ENCODE data around the gene TOM1L2. TPM values are rescaled to one million over a fixed set of nuclear protein-coding genes. Genes with fewer than 3 reads are reported as not detected.

TOM1L2 gene
- total RNA-seq, 1 experiment from 2014 or later = 24.1 TPM

DNA sequence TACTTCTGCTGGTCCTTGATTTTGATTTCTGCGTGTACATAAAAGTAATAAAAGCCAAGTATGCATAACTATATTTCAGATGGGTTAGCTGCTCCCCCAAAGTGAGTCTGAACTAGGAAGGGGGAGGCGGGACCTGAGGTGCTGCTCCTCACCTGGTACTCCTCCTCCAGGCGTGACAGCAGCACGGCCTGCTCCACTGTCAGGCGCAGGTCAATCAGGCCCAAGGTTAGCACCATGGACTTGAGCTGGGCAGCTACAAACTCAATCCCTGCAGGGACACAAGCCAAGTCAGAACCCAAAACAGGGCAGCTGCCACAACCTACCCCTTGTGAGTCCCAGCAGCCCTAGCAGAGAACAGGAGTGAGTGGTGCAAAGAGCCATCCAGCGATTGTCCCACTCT, 48.8 kb upstream of the TOM1L2 start:
- no TSS peak for BruUV-seq (replicated peaks)
- TF ChIP-seq ELF1 (IDR thresholded peaks at IDR 0.05; ENCODE audit: borderline replicate concordance, low read depth) (no peak), RAD21 (IDR thresholded peaks at IDR 0.05; ENCODE audit: low read depth) (no peak), SP1 (IDR thresholded peaks at IDR 0.05; ENCODE audit: low read depth) (no peak), JUND (IDR thresholded peaks at IDR 0.05) (no peak), SRF (IDR thresholded peaks at IDR 0.05; ENCODE audit: low read depth) (no peak)

DNA sequence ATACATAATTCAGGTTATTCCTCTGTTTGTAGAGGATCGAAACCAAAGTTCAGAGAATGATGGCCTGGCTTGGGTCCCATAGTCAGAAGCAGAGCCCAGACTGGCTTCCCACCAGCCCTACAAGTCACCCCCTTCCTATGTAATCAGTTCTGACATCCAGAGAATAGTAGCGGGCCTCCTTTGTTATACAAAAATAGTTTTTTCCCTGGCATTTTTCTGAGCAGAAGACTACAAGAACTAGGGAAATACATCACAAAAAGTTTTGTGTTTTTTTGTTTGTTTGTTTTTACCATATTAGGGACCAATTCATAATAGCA, 47.6 kb upstream of the TOM1L2 start:
- no peaks in the 10 kb centered on the region for H3K9me2 ChIP-seq (ENCODE audit: insufficient read depth)
- CTCF ChIA-PET = no interaction called here
- ATAC-seq = no peak
- no peaks in the 10 kb centered on the region for H4K20me1 ChIP-seq (ENCODE audit: insufficient read depth)
- H3K4me2 ChIP-seq (ENCODE audit: low read length) = no peak overlapping the region
- H3K9me3 ChIP-seq (ENCODE audit: control insufficient read depth in 1 of 2, insufficient read depth in 1 of 2, low read depth in 1 of 2, low read length in 2 of 2) = no peaks in the 10 kb centered on the region
- no TSS peak for BruUV-seq (replicated peaks)
- no peaks in the 10 kb centered on the region for H3K4me1 ChIP-seq (ENCODE audit: control insufficient read depth in 1 of 2, insufficient read depth in 2 of 2, low read length in 2 of 2)
- RAD21 ChIA-PET (ENCODE audit: low non-redundant PET in 1 of 2, low total read pairs in 2 of 2, uncharacterized antibody in 2 of 2, unreplicated experiment in 2 of 2) = no interaction called here
- no peaks in the 10 kb centered on the region for H3K27me3 ChIP-seq (ENCODE audit: insufficient read depth, low read length)
- intact Hi-C loops (cut with micrococcal nuclease) = no loop called here
- no peak overlapping the region for H3K4me3 ChIP-seq (replicated peaks in 1 of 2; ENCODE audit: low read depth in 1 of 2, low read length in 2 of 2)
- H2AFZ ChIP-seq (ENCODE audit: low read depth, low read length, poor library complexity, severe bottlenecking) = no peak overlapping the region
- H3K36me3 ChIP-seq (ENCODE audit: control insufficient read depth in 1 of 2, insufficient read depth in 2 of 2, low read length in 2 of 2) = peaks cover 0 to 3% of the 10 kb centered on the region in 2 experiments; a peak in 1 of 4 replicates
- DNase-seq (ENCODE audit: low read depth, low spot score) = no peak
- no peak overlapping the region for H3K27ac ChIP-seq (ENCODE audit: low read depth, low read length)
- no peak for TF ChIP-seq EZH2phosphoT487 (IDR thresholded peaks at IDR 0.05; ENCODE audit: borderline replicate concordance)
- no peak for TF ChIP-seq POLR2AphosphoS5 (IDR thresholded peaks at IDR 0.05; ENCODE audit: low read depth, low read length)
- TF ChIP-seq SRF (IDR thresholded peaks at IDR 0.05; ENCODE audit: low read depth) = no peak
- no peak for TF ChIP-seq EZH2 (IDR thresholded peaks at IDR 0.05)
- TF ChIP-seq POLR2A (IDR thresholded peaks at IDR 0.05; ENCODE audit: borderline replicate concordance, extremely low read depth, insufficient read depth, insufficient read length) = no peak
- TF ChIP-seq RAD21 (IDR thresholded peaks at IDR 0.05; ENCODE audit: low read depth) = no peak
- TF ChIP-seq, protein P1, sequence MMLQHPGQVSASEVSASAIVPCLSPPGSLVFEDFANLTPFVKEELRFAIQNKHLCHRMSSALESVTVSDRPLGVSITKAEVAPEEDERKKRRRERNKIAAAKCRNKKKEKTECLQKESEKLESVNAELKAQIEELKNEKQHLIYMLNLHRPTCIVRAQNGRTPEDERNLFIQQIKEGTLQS (IDR thresholded peaks at IDR 0.05) = no peak
- no peak for TF ChIP-seq JUND (IDR thresholded peaks at IDR 0.05)
- TF ChIP-seq FOSL1 (IDR thresholded peaks at IDR 0.05; ENCODE audit: low read depth) = no peak
- TF ChIP-seq, protein P2, sequence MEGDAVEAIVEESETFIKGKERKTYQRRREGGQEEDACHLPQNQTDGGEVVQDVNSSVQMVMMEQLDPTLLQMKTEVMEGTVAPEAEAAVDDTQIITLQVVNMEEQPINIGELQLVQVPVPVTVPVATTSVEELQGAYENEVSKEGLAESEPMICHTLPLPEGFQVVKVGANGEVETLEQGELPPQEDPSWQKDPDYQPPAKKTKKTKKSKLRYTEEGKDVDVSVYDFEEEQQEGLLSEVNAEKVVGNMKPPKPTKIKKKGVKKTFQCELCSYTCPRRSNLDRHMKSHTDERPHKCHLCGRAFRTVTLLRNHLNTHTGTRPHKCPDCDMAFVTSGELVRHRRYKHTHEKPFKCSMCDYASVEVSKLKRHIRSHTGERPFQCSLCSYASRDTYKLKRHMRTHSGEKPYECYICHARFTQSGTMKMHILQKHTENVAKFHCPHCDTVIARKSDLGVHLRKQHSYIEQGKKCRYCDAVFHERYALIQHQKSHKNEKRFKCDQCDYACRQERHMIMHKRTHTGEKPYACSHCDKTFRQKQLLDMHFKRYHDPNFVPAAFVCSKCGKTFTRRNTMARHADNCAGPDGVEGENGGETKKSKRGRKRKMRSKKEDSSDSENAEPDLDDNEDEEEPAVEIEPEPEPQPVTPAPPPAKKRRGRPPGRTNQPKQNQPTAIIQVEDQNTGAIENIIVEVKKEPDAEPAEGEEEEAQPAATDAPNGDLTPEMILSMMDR (IDR thresholded peaks at IDR 0.05 in 2 of 3, conservative IDR thresholded peaks at IDR 0.05 in 1 of 3; ENCODE audit: borderline replicate concordance in 1 of 3, insufficient read depth in 1 of 3, low read depth in 2 of 3, low read length in 2 of 3) = no peak
- H3K79me2 ChIP-seq (ENCODE audit: insufficient read depth, low read length) = no peaks in the 10 kb centered on the region
- H3K9ac ChIP-seq (ENCODE audit: low read length) = no peak overlapping the region
- POLR2A ChIA-PET = no interaction called here

More for the DNA sequence above, 48.8 kb upstream of the TOM1L2 start:
- RAD21 ChIA-PET (ENCODE audit: low non-redundant PET in 1 of 2, low total read pairs in 2 of 2, uncharacterized antibody in 2 of 2, unreplicated experiment in 2 of 2) = no interaction called here
- Histone ChIP-seq H3K9ac (ENCODE audit: low read length) (no peak overlapping the region), H2AFZ (ENCODE audit: low read depth, low read length, poor library complexity, severe bottlenecking) (no peak overlapping the region), H3K4me1 (ENCODE audit: control insufficient read depth in 1 of 2, insufficient read depth in 2 of 2, low read length in 2 of 2) (peaks cover 0 to 10% of the 10 kb centered on the region in 2 experiments; a peak in 1 of 4 replicates), H3K27ac (ENCODE audit: low read depth, low read length) (no peak overlapping the region), H3K9me3 (ENCODE audit: control insufficient read depth in 1 of 2, insufficient read depth in 1 of 2, low read depth in 1 of 2, low read length in 2 of 2) (no peaks in the 10 kb centered on the region), H4K20me1 (ENCODE audit: insufficient read depth) (no peaks in the 10 kb centered on the region), H3K9me2 (ENCODE audit: insufficient read depth) (no peaks in the 10 kb centered on the region), H3K27me3 (ENCODE audit: insufficient read depth, low read length) (no peaks in the 10 kb centered on the region), H3K79me2 (ENCODE audit: insufficient read depth, low read length) (no peaks in the 10 kb centered on the region), H3K4me3 (replicated peaks in 1 of 2; ENCODE audit: low read depth in 1 of 2, low read length in 2 of 2) (no peak overlapping the region), H3K36me3 (ENCODE audit: control insufficient read depth in 1 of 2, insufficient read depth in 2 of 2, low read length in 2 of 2) (no peaks in the 10 kb centered on the region), H3K4me2 (ENCODE audit: low read length) (no peak overlapping the region)
- CTCF ChIA-PET = no interaction called here
- intact Hi-C loops (cut with micrococcal nuclease) = no loop called here
- ATAC-seq = no peak
- POLR2A ChIA-PET = no interaction called here
- no peak for DNase-seq (ENCODE audit: low read depth, low spot score)
